GM13976 (cell line): ENCODE results near the gene CDH13.

ENCODE experiments used
- DNase-seq: peaks from one replicate; pipeline ENCODE4 v3.0.0; 2012; ENCODE audit warnings: low spot score
- in situ Hi-C: fragments of 300-500 bp; cut with MboI; formaldehyde crosslinking; loops from one replicate; pipeline ENCODE4 v1.12.0; 2022; ENCODE audit warnings: low sequenced_read_pairs, mixed read lengths, inconsistent platforms; ENCODE audit not compliant: unreplicated experiment
- TF ChIP-seq, protein P1 (sequence below): IDR thresholded peaks from 2 replicates; pipeline ENCODE4 v1.5.1; 2012; ENCODE audit warnings: borderline replicate concordance, mild to moderate bottlenecking; ENCODE audit not compliant: insufficient read depth; ENCODE audit errors: extremely low read depth, missing control alignments, control extremely low read depth

The CDH13 gene

DNA sequence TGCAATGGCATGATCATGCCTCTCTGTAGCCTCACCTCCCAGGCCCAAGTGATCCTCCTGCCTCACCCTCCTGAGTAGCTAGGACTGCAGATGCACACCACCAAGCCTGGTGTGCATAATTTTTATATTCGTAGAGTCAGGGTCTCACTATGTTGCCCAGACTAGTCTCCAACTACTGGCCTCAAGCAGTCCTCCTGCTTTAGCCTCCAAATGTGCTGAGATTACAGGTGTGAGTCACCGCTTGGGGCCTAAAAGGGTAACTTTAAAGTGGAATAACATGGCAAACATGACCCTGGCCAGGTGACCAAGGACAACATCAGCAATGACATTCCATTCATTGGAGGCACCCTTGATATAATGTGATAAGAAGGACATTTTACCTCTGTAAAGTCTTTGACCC, 1207.2 kb downstream of the CDH13 start:
- in situ Hi-C loops = no loop called here
- no peak for DNase-seq
- TF ChIP-seq, protein P1, sequence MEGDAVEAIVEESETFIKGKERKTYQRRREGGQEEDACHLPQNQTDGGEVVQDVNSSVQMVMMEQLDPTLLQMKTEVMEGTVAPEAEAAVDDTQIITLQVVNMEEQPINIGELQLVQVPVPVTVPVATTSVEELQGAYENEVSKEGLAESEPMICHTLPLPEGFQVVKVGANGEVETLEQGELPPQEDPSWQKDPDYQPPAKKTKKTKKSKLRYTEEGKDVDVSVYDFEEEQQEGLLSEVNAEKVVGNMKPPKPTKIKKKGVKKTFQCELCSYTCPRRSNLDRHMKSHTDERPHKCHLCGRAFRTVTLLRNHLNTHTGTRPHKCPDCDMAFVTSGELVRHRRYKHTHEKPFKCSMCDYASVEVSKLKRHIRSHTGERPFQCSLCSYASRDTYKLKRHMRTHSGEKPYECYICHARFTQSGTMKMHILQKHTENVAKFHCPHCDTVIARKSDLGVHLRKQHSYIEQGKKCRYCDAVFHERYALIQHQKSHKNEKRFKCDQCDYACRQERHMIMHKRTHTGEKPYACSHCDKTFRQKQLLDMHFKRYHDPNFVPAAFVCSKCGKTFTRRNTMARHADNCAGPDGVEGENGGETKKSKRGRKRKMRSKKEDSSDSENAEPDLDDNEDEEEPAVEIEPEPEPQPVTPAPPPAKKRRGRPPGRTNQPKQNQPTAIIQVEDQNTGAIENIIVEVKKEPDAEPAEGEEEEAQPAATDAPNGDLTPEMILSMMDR = no peak

DNA sequence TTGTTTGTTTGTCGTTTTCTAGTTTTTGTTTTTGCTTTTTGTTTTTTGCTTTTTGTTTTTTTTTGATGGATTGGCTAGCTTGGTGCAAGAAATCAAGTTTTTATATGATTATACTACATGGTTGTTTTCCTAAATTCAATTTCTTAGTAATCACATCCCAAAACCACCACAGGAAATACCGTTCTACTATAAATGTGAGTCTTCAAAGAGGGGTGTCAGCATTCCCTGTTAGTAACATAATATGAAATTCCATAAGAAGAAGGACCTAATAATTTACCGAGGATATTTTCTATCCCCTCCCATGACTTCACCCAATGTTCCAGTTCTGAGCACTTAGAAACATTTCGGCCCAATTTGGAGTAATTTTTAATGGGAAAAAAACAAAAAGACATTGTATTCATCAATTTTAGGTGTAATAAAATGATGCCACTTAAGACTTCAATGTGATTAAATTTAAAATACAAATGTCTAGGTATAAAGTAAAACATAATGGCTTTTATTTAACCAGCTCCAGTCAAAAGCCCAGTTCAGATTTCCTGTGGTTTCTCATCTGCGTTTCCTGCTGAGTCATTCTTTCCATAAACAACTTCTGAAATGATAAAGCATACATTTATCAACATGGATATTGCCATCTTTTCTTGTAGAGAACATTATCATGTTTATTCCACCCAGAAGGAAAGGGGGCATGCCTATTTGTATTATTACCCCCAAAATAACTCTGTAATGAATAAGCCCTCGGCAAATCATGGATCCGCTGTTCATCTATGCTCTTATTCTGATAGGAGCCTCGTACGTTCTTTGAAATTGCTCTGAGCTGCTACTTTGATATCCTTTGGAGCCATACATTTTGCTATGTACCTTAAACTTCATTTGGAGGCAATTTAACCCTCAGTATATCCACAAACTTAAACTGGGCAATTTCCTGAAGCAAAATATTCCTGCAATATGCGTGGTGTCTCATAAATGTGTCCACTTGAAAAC, 1209.1 kb downstream of the CDH13 start:
- DNase-seq = no peak
- TF ChIP-seq, protein P1 = no peak
- in situ Hi-C loops = no loop called here

GRCh38 chr16:83837566-83837965, 1210.8 kb downstream of the CDH13 start:
- DNase-seq = no peak
- in situ Hi-C loops = no loop called here
- TF ChIP-seq, protein P1 = no peak

GRCh38 chr16:83838151-83838550, 1211.4 kb downstream of the CDH13 start:
- TF ChIP-seq, protein P1 = no peak
- DNase-seq = no peak
- in situ Hi-C loops = no loop called here

DNA sequence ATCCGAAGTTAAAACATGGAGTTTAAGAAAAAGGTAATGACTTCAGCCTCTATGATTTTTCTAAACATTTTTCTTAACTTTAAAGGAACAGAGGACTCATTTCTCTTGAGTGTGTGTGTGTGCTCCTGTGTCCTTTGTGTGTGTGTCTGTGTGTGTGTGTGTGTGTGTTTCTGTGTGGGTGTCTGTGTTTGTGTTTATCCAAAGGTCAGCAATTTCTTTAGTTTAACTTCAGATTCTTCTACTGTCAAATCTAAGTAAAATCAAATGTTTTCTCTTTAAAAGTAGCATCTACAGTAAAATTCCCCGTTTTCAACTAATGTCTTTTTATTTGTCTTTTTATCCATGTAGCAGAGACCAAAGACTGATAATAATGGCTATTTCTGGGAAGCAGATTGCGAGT, 1212.8 kb downstream of the CDH13 start:
- TF ChIP-seq, protein P1 = no peak
- in situ Hi-C loops = no loop called here

DNA sequence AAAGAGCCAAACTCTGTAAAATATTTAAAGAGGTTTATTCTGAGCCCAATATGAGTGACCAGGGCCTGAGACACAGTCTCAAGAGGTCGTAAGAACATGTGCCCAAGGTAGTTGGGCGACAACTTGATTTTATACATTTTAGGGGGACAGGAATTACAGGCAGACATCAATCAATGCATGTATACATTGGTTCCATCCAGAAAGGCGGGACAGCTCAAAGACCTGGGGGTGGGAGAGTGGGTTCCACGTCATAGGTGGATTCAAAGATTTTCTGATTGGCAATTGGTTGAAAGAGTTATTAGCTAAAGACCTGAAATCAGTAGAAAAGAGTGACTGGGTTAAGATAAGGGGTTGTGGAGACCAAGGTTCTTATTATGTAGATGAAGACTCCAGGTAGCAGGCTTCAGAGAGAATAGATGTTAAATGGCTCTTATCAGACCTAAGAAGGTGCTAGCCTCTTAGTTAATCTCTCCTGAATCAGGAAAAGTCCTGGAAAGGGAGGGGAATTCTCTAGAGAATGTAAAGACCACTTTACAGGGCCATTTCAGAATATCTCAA, 1213.4 kb downstream of the CDH13 start:
- in situ Hi-C loops = no loop called here
- TF ChIP-seq, protein P1 = no peak
- DNase-seq = no peak

More for the DNA sequence above, 1212.8 kb downstream of the CDH13 start:
- no peak for DNase-seq
